K562 (cell line): ENCODE measurements around the gene GP1BB. TPM values are rescaled to one million over a fixed set of nuclear protein-coding genes. Genes with fewer than 3 reads are reported as not detected.

Experiments
- CBX8 ChIP-seq: fragments of 200-600 bp; sonication (generic); IDR thresholded peaks from 2 replicates; pipeline ENCODE4 v1.6.1; 2012; ENCODE audit warnings: borderline replicate concordance, mixed run types, low read depth, mild to moderate bottlenecking, moderate library complexity, mixed read lengths, low read length, control low read depth, inconsistent platforms; ENCODE audit not compliant: poor library complexity, severe bottlenecking; ENCODE audit errors: extremely low read depth
- GTF2E2 ChIP-seq: fragments of 200-800 bp; sonication (Bioruptor generic); IDR thresholded peaks from 2 replicates; pipeline ENCODE4 v1.6.1; 2016; ENCODE audit warnings: missing genetic modification characterization, missing compliant biosample characterization
- HDAC2 ChIP-seq: fragments of 450-650 bp; IDR thresholded peaks from 2 replicates; pipeline ENCODE4 v1.6.1; 2016; ENCODE audit warnings: mild to moderate bottlenecking
- JUND ChIP-seq, 2 experiments: IDR thresholded peaks; 2 replicates in 1 of 2; 3 replicates in 1 of 2; pipeline ENCODE4 v1.6.1; 2011; ENCODE audit warnings: borderline replicate concordance in 2 of 2, low read depth in 2 of 2, low read length in 2 of 2, improper control_type of control experiment in 1 of 2, missing biosample characterization in 1 of 2, missing genetic modification characterization in 1 of 2, missing genetic modification reagents in 1 of 2
- KDM5B ChIP-seq: fragments of 200-600 bp; sonication (generic); IDR thresholded peaks from 2 replicates; pipeline ENCODE4 v1.6.1; 2012; ENCODE audit warnings: low read depth, mild to moderate bottlenecking, moderate library complexity, low read length, control low read depth, inconsistent platforms; ENCODE audit not compliant: insufficient replicate concordance
- MTF1 ChIP-seq: fragments of 250-450 bp; sonication (Bioruptor Pico); IDR thresholded peaks from 2 replicates; pipeline ENCODE4 v1.9.0; 2021; ENCODE audit warnings: moderate library complexity, mild to moderate bottlenecking, inconsistent platforms, borderline replicate concordance
- RBM14 ChIP-seq: fragments of 200-400 bp; formaldehyde crosslinking; IDR thresholded peaks from 2 replicates; pipeline ENCODE4 v1.6.1; 2018; ENCODE audit warnings: low read depth, mild to moderate bottlenecking, low read length, moderate library complexity, borderline replicate concordance; ENCODE audit not compliant: insufficient read depth
- ZNF263 ChIP-seq: sonication (generic); formaldehyde crosslinking; IDR thresholded peaks from 2 replicates; pipeline ENCODE4 v1.8.0; 2022; ENCODE audit warnings: mild to moderate bottlenecking, missing genetic modification reagents, borderline replicate concordance
- ZNF830 ChIP-seq: fragments of 250-450 bp; sonication (Bioruptor Pico); IDR thresholded peaks from 2 replicates; pipeline ENCODE4 v1.5.0; 2021; ENCODE audit warnings: mild to moderate bottlenecking
- polyA plus RNA-seq, 8 experiments: library from polyadenylated mRNA; depleted of rRNA in 4 of 8; stranded (reverse) in 5 of 8; unstranded in 3 of 8; fragments of >200 nt; fragmentation: Nextera tagmentation in 2 of 8; fragmentation: Illumina TruSeq in 1 of 8; extraction: Ambion mirVana in 2 of 8; extraction: Trizol in 1 of 8; gene quantifications; 2 replicates each; pipeline versions ENCODE4 v1.2.1 to v1.2.3, GENCODE V29; 2011 to 2014; ENCODE audit warnings: inconsistent platforms in 1 of 8, missing spikeins in 1 of 8
- total RNA-seq, 7 experiments: library from RNA; depleted of rRNA in 6 of 7; stranded (reverse); fragments of >200 nt in 6 of 7; fragmentation: Illumina TruSeq in 2 of 7; extraction: Trizol in 2 of 7; gene quantifications; 2 replicates each; pipeline versions ENCODE4 v1.2.1 to v1.2.3, GENCODE V29; 2011 to 2021; ENCODE audit warnings: low replicate concordance in 1 of 7
- TF ChIP-seq, protein P1 (sequence below), 2 experiments: fragments of 450-650 bp; IDR thresholded peaks; 2 replicates each; pipeline ENCODE4 v1.6.1; 2016
- TF ChIP-seq, protein P2 (sequence below): fragments of 150-350 bp; conservative IDR thresholded peaks from 2 replicates; pipeline ENCODE4 v1.6.1; 2014; ENCODE audit warnings: low read length
- TF ChIP-seq, protein P3 (sequence below): conservative IDR thresholded peaks from 2 replicates; pipeline ENCODE4 v1.6.1; 2011; ENCODE audit warnings: low read depth, mild to moderate bottlenecking, low read length; ENCODE audit not compliant: control insufficient read depth
- TF ChIP-seq, protein P4 (sequence below), 2 experiments: IDR thresholded peaks; 2 replicates each; pipeline ENCODE4 v1.6.1; 2011; ENCODE audit warnings: borderline replicate concordance in 1 of 2, control low read depth in 1 of 2, low read depth in 1 of 2, low read length in 1 of 2, mild to moderate bottlenecking in 1 of 2, mixed read lengths in 1 of 2, moderate library complexity in 1 of 2; ENCODE audit not compliant: insufficient read depth in 1 of 2, insufficient read length in 1 of 2, poor library complexity in 1 of 2, severe bottlenecking in 1 of 2; ENCODE audit errors: extremely low read depth in 1 of 2
- TF ChIP-seq, protein P5 (sequence below): fragments of 450-650 bp; IDR thresholded peaks from 2 replicates; pipeline ENCODE4 v1.6.1; 2016; ENCODE audit warnings: borderline replicate concordance

GP1BB gene
- total and polyA plus RNA-seq, 9 of the 15 experiments (the other 6 are each of a cell fraction or from before 2014, with no cell fraction given) = 0.69 to 162 (median 2.8) TPM

DNA sequence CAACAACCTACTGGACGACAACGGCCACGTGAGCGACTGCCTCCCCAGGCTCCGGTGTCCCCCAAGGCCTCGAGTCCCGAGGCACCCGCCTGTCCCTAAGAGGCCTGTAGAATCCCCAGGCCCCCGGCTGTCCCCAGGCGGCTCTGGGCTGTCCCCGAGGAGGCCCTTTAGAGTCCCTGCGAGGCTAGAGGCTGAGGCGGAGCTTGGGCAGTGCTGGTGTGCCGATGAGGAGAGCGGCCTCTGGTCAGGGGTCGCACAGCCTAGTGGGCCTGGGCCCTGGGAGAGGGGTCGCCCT, 40.9 kb downstream of the GP1BB start (continued):
- TF ChIP-seq JUND (IDR thresholded peaks at IDR 0.05; ENCODE audit: borderline replicate concordance, low read depth, low read length) (no peak), JUND (tag; IDR thresholded peaks at IDR 0.05; ENCODE audit: borderline replicate concordance, low read depth, low read length) (no peak), KDM5B (peak; percentile 39), MTF1 (CRISPR knock-in tag) (no peak), ZNF830 (CRISPR knock-in tag) (no peak), ZNF263 (CRISPR knock-in tag) (no peak), CBX8 (no peak), GTF2E2 (tag) (no peak), HDAC2 (no peak), RBM14 (0 out of 2 replicates have a peak, but pooled peaks have one; percentile 72)
- TF ChIP-seq, protein P1, sequence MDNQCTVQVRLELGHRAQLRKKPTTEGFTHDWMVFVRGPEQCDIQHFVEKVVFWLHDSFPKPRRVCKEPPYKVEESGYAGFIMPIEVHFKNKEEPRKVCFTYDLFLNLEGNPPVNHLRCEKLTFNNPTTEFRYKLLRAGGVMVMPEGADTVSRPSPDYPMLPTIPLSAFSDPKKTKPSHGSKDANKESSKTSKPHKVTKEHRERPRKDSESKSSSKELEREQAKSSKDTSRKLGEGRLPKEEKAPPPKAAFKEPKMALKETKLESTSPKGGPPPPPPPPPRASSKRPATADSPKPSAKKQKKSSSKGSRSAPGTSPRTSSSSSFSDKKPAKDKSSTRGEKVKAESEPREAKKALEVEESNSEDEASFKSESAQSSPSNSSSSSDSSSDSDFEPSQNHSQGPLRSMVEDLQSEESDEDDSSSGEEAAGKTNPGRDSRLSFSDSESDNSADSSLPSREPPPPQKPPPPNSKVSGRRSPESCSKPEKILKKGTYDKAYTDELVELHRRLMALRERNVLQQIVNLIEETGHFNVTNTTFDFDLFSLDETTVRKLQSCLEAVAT (IDR thresholded peaks at IDR 0.05) = no peak
- TF ChIP-seq, protein P2, sequence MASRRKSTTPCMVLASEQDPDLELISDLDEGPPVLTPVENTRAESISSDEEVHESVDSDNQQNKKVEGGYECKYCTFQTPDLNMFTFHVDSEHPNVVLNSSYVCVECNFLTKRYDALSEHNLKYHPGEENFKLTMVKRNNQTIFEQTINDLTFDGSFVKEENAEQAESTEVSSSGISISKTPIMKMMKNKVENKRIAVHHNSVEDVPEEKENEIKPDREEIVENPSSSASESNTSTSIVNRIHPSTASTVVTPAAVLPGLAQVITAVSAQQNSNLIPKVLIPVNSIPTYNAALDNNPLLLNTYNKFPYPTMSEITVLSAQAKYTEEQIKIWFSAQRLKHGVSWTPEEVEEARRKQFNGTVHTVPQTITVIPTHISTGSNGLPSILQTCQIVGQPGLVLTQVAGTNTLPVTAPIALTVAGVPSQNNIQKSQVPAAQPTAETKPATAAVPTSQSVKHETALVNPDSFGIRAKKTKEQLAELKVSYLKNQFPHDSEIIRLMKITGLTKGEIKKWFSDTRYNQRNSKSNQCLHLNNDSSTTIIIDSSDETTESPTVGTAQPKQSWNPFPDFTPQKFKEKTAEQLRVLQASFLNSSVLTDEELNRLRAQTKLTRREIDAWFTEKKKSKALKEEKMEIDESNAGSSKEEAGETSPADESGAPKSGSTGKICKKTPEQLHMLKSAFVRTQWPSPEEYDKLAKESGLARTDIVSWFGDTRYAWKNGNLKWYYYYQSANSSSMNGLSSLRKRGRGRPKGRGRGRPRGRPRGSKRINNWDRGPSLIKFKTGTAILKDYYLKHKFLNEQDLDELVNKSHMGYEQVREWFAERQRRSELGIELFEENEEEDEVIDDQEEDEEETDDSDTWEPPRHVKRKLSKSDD = no peak
- TF ChIP-seq, protein P3, sequence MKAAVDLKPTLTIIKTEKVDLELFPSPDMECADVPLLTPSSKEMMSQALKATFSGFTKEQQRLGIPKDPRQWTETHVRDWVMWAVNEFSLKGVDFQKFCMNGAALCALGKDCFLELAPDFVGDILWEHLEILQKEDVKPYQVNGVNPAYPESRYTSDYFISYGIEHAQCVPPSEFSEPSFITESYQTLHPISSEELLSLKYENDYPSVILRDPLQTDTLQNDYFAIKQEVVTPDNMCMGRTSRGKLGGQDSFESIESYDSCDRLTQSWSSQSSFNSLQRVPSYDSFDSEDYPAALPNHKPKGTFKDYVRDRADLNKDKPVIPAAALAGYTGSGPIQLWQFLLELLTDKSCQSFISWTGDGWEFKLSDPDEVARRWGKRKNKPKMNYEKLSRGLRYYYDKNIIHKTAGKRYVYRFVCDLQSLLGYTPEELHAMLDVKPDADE = no peak
- TF ChIP-seq, protein P4, sequence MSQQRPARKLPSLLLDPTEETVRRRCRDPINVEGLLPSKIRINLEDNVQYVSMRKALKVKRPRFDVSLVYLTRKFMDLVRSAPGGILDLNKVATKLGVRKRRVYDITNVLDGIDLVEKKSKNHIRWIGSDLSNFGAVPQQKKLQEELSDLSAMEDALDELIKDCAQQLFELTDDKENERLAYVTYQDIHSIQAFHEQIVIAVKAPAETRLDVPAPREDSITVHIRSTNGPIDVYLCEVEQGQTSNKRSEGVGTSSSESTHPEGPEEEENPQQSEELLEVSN (IDR thresholded peaks at IDR 0.05; ENCODE audit: borderline replicate concordance in 1 of 2, extremely low read depth in 1 of 2, insufficient read depth in 1 of 2, insufficient read length in 1 of 2, low read depth in 1 of 2, low read length in 1 of 2, poor library complexity in 1 of 2, severe bottlenecking in 1 of 2) = peak in 1 of 2 experiments; percentile 8
- TF ChIP-seq, protein P5, sequence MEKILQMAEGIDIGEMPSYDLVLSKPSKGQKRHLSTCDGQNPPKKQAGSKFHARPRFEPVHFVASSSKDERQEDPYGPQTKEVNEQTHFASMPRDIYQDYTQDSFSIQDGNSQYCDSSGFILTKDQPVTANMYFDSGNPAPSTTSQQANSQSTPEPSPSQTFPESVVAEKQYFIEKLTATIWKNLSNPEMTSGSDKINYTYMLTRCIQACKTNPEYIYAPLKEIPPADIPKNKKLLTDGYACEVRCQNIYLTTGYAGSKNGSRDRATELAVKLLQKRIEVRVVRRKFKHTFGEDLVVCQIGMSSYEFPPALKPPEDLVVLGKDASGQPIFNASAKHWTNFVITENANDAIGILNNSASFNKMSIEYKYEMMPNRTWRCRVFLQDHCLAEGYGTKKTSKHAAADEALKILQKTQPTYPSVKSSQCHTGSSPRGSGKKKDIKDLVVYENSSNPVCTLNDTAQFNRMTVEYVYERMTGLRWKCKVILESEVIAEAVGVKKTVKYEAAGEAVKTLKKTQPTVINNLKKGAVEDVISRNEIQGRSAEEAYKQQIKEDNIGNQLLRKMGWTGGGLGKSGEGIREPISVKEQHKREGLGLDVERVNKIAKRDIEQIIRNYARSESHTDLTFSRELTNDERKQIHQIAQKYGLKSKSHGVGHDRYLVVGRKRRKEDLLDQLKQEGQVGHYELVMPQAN = no peak
